ENCODE results near the gene MRGPRD. TPM values are rescaled to one million over a fixed set of nuclear protein-coding genes. Genes with fewer than 3 reads are reported as not detected.

The MRGPRD gene
- total and polyA plus RNA-seq, 2 of the 13 experiments (the other 11 are each of a cell fraction or from before 2014, with no cell fraction given) = not detected

DNA sequence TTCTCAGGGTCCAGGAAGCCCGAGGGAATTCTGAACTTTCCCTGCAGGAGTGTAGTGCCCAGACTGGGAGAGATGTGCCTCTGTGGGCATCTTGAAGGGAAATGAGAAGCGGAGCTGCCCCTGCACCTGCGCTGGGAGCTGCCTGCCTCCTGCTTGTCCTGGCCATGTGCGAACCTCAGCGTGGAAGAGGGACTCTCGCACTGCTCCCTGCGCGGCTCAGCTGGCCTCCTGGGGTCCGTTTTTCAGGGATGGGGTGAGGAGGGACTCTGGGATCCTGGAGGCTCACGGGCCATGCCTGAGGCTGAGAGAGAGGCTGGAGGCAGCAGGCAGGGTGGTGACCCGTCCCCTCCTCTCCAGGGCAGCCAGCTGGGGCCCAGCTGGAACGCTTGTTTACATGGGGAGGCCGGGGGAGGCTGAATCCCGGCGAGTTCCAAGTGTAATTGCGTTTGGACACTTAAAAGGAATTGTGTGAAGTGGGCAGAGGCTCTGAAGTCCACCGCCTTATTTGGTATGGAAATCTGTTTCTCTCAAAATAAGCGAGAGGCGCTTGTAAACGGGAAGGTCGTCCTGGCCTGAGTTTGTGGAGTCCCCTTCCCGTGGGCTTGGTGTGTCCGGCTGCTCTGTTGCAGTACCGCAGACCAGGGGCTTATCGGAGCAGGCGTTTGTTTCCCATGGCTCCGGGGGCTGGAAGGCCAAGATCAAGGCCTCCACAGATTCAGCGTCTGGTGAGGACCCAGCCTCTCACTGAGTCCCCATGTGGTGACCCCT, 33.5 kb upstream of the MRGPRD start:
- Histone ChIP-seq H3K27me3 (ENCODE audit: control insufficient read depth in 1 of 2, insufficient read depth in 2 of 2, low read length in 2 of 2) (peaks cover 20 to 47% of the 10 kb centered on the region in 2 experiments), H3K27ac (ENCODE audit: extremely low read length, insufficient read depth, low read length) (no peak overlapping the region), H3K4me2 (ENCODE audit: low read depth, low read length) (peak overlapping the region; percentile 51), H3K4me1 (ENCODE audit: insufficient read depth, low read length) (peaks cover 26% of the 10 kb centered on the region), H2AFZ (ENCODE audit: low read length) (no peak overlapping the region), H3K36me3 (replicated peaks in 1 of 2; ENCODE audit: control insufficient read depth in 1 of 2, insufficient read depth in 2 of 2, low read length in 2 of 2) (no peaks in the 10 kb centered on the region), H3K9me3 (ENCODE audit: low read length) (no peaks in the 10 kb centered on the region), H3K79me2 (ENCODE audit: insufficient read depth, low read length) (no peaks in the 10 kb centered on the region), H3K9ac (ENCODE audit: insufficient read depth, low read depth, low read length) (no peak overlapping the region), H4K20me1 (ENCODE audit: insufficient read depth, low read length) (no peaks in the 10 kb centered on the region), H3K4me3 (replicated peaks in 1 of 3; ENCODE audit: insufficient read depth in 1 of 3, low read depth in 2 of 3, low read length in 3 of 3) (peak overlapping the region in 1 of 3 experiments; percentile 31; a peak in 1 of 6 replicates)
- no TSS peak for BruUV-seq (replicated peaks)
- peak; percentile 13 for DNase-seq (ENCODE audit: low spot score)
- intact Hi-C loops (cut with micrococcal nuclease; ENCODE audit: unreplicated experiment) (no loop called here), in situ Hi-C loops (cut with HindIII; ENCODE audit: extremely low pct_ligation_motif_present, low pct_unique_long_range_greater_than_20kb) (no loop called here)
- peak; percentile 37 for ATAC-seq
- CTCF ChIA-PET (ENCODE audit: low intra/inter-chr PET ratio, low total read pairs) = no interaction called here
- POLR2A ChIA-PET = no interaction called here
- WGBS (ENCODE audit: low lambda C conversion rate) = 3% methylated on average over 7 of the region's 28 CpGs
- no peak for FAIRE-seq
- TF ChIP-seq SETDB1 (CRISPR knock-in tag; IDR thresholded peaks at IDR 0.05; ENCODE audit: borderline replicate concordance) (no peak), ZNF773 (CRISPR knock-in tag; IDR thresholded peaks at IDR 0.05; ENCODE audit: borderline replicate concordance) (no peak), GFI1 (CRISPR knock-in tag; IDR thresholded peaks at IDR 0.05; ENCODE audit: borderline replicate concordance) (peak; percentile 81), HOXA5 (CRISPR knock-in tag; IDR thresholded peaks at IDR 0.05) (no peak), ZNF737 (CRISPR knock-in tag; IDR thresholded peaks at IDR 0.05; ENCODE audit: borderline replicate concordance) (no peak), TCF12 (IDR thresholded peaks at IDR 0.05) (no peak), TCF12 (CRISPR knock-in tag; IDR thresholded peaks at IDR 0.05) (no peak)
- TF ChIP-seq, protein P1, sequence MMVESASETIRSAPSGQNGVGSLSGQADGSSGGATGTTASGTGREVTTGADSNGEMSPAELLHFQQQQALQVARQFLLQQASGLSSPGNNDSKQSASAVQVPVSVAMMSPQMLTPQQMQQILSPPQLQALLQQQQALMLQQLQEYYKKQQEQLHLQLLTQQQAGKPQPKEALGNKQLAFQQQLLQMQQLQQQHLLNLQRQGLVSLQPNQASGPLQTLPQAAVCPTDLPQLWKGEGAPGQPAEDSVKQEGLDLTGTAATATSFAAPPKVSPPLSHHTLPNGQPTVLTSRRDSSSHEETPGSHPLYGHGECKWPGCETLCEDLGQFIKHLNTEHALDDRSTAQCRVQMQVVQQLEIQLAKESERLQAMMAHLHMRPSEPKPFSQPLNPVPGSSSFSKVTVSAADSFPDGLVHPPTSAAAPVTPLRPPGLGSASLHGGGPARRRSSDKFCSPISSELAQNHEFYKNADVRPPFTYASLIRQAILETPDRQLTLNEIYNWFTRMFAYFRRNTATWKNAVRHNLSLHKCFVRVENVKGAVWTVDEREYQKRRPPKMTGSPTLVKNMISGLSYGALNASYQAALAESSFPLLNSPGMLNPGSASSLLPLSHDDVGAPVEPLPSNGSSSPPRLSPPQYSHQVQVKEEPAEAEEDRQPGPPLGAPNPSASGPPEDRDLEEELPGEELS (CRISPR knock-in tag; IDR thresholded peaks at IDR 0.05) = peak; percentile 51
- TF ChIP-seq, protein P2, sequence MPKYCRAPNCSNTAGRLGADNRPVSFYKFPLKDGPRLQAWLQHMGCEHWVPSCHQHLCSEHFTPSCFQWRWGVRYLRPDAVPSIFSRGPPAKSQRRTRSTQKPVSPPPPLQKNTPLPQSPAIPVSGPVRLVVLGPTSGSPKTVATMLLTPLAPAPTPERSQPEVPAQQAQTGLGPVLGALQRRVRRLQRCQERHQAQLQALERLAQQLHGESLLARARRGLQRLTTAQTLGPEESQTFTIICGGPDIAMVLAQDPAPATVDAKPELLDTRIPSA (CRISPR knock-in tag; IDR thresholded peaks at IDR 0.05; ENCODE audit: borderline replicate concordance) = no peak
- TF ChIP-seq, protein P3, sequence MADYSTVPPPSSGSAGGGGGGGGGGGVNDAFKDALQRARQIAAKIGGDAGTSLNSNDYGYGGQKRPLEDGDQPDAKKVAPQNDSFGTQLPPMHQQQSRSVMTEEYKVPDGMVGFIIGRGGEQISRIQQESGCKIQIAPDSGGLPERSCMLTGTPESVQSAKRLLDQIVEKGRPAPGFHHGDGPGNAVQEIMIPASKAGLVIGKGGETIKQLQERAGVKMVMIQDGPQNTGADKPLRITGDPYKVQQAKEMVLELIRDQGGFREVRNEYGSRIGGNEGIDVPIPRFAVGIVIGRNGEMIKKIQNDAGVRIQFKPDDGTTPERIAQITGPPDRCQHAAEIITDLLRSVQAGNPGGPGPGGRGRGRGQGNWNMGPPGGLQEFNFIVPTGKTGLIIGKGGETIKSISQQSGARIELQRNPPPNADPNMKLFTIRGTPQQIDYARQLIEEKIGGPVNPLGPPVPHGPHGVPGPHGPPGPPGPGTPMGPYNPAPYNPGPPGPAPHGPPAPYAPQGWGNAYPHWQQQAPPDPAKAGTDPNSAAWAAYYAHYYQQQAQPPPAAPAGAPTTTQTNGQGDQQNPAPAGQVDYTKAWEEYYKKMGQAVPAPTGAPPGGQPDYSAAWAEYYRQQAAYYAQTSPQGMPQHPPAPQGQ (CRISPR knock-in tag; IDR thresholded peaks at IDR 0.05; ENCODE audit: borderline replicate concordance) = no peak
- TF ChIP-seq, protein P4, sequence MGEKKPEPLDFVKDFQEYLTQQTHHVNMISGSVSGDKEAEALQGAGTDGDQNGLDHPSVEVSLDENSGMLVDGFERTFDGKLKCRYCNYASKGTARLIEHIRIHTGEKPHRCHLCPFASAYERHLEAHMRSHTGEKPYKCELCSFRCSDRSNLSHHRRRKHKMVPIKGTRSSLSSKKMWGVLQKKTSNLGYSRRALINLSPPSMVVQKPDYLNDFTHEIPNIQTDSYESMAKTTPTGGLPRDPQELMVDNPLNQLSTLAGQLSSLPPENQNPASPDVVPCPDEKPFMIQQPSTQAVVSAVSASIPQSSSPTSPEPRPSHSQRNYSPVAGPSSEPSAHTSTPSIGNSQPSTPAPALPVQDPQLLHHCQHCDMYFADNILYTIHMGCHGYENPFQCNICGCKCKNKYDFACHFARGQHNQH (CRISPR knock-in tag; IDR thresholded peaks at IDR 0.05) = no peak
- TF ChIP-seq, protein P5, sequence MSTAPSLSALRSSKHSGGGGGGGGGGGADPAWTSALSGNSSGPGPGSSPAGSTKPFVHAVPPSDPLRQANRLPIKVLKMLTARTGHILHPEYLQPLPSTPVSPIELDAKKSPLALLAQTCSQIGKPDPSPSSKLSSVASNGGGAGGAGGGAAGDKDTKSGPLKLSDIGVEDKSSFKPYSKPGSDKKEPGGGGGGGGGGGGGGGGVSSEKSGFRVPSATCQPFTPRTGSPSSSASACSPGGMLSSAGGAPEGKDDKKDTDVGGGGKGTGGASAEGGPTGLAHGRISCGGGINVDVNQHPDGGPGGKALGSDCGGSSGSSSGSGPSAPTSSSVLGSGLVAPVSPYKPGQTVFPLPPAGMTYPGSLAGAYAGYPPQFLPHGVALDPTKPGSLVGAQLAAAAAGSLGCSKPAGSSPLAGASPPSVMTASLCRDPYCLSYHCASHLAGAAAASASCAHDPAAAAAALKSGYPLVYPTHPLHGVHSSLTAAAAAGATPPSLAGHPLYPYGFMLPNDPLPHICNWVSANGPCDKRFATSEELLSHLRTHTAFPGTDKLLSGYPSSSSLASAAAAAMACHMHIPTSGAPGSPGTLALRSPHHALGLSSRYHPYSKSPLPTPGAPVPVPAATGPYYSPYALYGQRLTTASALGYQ (CRISPR knock-in tag; IDR thresholded peaks at IDR 0.05) = no peak
- TF ChIP-seq, protein P6, sequence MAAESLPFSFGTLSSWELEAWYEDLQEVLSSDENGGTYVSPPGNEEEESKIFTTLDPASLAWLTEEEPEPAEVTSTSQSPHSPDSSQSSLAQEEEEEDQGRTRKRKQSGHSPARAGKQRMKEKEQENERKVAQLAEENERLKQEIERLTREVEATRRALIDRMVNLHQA (CRISPR knock-in tag; IDR thresholded peaks at IDR 0.05) = no peak

Data from HepG2 (cell line).